GM12865 (cell line): Measurements from ENCODE around the gene MTX2.

Experiments used
- DNase-seq: peaks from one replicate; pipeline ENCODE4 v3.0.0; 2010; ENCODE audit warnings: low read depth
- H3K4me3 ChIP-seq: 2 replicates; pipeline ENCODE4 v1.5.1; 2011; ENCODE audit warnings: mild to moderate bottlenecking, low read depth, low read length, control low read depth
- TF ChIP-seq, protein P1 (sequence below): IDR thresholded peaks from 2 replicates; pipeline ENCODE4 v1.5.1; 2011; ENCODE audit warnings: low read length, control low read depth, low read depth, inconsistent platforms; ENCODE audit not compliant: insufficient read depth; ENCODE audit errors: missing control alignments

MTX2 gene

DNA sequence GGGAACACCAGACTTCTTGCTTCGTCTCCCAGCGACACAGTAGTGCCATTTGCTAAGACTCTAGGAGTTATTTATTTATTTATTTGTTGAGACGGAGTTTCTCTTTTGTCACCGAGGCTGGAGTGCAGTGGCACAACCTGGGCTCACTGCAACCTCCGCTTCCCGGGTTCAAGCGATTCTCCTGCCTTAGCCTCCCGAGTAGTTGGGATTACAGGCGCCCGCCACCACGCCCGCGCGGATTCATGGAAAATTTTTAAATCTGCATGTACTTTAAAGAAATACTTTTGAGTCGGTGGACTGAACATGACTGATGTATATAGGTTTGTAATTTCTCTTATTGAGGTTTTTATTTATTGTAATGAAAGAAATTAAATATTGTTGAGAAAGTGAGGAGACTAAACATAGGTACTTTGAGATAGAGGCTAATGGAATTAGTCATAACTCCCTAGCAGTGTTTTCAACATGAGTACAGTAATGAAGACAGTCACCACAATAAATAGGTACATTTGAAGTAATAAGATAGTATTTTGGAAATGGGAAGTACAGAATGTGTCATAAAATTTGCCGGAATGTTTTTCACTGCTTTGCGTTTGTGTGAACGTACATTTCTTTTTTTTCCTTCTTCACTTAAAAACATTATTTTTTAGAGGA, 983 bp downstream of the MTX2 start:
- TF ChIP-seq, protein P1, sequence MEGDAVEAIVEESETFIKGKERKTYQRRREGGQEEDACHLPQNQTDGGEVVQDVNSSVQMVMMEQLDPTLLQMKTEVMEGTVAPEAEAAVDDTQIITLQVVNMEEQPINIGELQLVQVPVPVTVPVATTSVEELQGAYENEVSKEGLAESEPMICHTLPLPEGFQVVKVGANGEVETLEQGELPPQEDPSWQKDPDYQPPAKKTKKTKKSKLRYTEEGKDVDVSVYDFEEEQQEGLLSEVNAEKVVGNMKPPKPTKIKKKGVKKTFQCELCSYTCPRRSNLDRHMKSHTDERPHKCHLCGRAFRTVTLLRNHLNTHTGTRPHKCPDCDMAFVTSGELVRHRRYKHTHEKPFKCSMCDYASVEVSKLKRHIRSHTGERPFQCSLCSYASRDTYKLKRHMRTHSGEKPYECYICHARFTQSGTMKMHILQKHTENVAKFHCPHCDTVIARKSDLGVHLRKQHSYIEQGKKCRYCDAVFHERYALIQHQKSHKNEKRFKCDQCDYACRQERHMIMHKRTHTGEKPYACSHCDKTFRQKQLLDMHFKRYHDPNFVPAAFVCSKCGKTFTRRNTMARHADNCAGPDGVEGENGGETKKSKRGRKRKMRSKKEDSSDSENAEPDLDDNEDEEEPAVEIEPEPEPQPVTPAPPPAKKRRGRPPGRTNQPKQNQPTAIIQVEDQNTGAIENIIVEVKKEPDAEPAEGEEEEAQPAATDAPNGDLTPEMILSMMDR = no peak
- no peak for DNase-seq

DNA sequence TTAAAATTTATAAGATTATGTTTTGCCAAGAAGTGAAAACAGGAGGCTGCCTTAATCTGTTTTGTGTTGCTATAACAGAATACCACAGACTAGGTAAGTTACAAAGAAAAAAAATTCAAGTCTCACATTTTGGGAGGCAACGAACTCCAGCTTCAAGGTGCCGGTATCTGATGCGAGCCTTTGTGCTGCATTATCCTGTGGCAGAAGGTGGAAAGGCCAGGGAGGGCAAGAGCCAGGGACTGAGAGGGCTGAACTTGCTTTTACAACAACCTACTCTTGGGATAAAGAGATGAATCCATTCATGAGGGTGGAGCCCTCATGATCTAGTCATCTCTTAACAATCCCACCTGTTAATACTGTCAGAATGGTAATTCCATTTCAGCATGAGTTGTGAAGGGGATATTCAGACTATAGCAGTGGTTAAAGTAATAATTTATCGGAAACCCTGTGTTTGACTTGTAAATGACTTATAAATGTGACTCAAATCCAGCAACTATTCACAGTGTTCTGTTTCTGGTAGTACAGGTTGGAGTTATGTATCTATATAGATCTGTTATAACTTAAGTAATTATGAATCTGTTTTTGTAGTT, 3.7 kb downstream of the MTX2 start:
- TF ChIP-seq, protein P1 = no peak
- no peak overlapping the region for H3K4me3 ChIP-seq
- DNase-seq = no peak

More for the DNA sequence above, 983 bp downstream of the MTX2 start:
- H3K4me3 ChIP-seq = peak overlapping the region; percentile 99

DNA sequence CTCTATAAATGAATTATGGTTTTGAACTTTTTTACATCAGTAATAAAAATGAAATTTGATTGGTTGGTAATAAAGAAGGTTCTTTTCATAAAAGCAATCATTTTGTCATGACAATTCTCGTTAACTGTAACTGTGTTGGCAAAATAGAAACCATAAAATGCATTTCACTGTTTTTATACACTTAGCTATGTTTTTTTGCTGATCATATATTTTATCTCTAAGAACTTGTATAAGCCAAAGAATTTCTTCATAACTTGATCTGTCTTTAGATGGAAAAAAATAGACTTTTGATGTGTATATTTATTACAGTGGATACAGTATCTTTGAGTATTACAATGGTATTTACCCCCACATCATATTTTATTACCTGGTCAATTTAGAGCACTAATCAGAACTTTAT, 9.7 kb downstream of the MTX2 start:
- DNase-seq = no peak
- TF ChIP-seq, protein P1 = no peak
- H3K4me3 ChIP-seq = no peak overlapping the region

DNA sequence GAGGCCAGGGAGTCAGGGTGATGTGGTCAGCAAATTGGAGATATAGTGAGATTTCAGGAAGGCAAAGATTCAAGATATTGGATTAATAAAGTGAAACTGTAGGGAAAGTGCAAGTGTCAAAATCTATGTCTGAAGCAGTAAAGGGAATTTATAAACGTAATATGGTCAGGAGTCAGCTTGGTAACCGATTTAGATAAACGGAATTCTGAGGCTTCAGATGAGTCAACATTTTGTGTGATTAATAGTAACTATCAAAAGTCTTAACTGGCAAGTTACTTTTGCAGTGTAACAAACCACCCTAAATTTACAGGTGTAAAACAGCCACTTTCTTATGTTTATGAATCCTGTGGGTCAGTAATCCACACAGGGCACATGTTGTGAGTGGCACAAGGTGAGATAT, 10.9 kb downstream of the MTX2 start:
- TF ChIP-seq, protein P1 = no peak
- no peak for DNase-seq

DNA sequence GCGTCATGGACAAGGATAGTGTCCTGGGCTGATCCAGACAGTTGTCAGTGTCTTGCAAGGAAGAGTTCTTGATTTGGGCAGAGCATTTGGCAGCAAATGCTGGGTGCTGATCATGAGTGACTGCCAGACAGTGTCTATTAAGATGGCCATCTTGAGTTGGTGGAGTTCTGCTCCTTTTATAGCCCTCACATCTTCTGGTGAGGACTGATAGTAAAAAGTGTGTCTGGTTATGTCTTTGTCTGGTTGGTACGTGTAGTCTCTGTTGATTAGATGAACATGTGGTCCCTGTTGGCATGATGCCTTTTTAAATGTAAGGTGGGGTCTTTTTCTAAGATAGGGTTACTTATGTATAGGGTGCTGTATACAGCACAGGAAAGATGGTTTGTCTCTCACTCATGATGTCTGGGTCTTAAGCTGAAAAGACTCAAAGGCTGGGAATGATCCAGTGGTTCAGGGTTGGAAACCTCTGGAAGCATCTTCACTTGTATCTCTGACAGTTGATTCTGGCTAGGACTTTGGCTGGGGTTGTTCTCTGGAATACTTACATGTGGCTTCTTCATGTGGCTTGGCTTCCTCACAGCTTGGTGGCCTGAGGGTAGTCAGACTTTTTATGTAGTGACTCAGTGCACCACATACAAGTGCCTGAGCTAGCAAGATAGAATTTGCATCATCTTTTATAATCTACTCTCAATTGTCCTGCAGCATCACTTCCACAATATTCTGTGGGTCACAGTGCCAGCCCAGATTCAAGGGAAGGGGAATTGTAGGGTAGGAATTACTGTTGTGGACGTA, 11.8 kb downstream of the MTX2 start:
- H3K4me3 ChIP-seq = no peak overlapping the region
- TF ChIP-seq, protein P1 = no peak
- no peak for DNase-seq

More for the DNA sequence above, 10.9 kb downstream of the MTX2 start:
- no peak overlapping the region for H3K4me3 ChIP-seq

DNA sequence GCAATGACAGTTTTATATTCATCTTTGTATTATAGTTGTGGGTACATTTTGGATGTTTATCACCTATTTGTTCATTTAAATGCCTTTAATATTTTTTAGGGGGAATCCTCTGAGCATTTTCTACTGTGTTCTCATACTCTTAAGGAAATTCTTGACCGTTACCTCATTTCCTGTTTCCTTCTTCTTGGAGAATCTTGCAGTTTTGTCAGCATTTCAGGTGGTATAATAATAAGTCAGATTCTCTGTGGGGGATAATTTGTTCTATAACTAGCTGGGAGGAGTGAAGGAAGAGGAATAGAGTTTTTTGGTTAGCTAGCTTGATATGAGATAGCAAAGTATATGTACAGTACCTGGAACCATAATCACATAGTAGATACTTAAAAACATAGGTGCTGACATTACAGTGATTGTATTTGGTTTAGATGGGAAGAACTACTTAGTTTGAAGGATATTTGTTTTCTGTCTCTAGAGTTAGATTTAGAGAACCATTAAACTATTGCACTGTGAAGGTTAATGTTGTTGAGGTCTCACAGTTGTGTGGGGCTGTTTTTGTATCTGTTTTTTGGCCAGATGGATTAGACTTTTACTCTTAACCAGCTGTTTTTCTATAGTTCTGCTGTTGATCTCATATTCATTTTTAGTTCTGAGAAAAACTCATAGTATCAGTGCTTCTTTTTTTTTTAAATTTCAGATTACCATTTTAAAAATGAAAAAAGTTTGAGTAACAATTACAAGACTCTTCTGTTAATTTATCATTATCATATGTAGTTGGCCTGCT, 14.2 kb downstream of the MTX2 start:
- TF ChIP-seq, protein P1 = no peak
- no peak overlapping the region for H3K4me3 ChIP-seq
- DNase-seq = no peak
